Measurements from ENCODE around the gene DMP1.
"Not testable (repeated sequence)": the region's sequence is repeated elsewhere in the genome, so short reads cannot be mapped to it uniquely, and the experiment has no call there.

Gene DMP1

DNA sequence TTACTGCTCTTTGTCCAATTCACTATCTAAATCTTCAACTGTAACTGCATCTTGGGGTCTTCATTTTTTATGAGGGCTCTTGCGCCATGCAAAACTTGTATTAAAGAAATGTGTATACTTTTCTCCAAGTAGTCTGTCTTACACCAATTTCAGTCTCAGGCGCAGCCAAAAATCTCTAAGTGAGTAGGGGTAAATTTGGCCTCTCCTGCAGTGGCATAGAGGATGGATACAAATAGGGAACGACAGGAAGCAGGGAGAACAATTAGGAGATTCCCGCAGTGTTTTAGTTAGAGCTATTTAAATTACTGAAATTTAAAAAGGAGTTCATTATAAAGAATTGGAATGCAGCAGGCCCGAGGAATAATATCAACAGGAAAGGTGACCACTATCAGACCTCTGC lies 30.2 kb downstream of the DMP1 start:
- H3K27me3 ChIP-seq (replicated peaks; ENCODE audit: control insufficient read depth, insufficient read depth, low read length): no peaks in the 10 kb centered on the region; the same call in 1 of the 2 replicates
- no peaks in the 10 kb centered on the region for H3K36me3 ChIP-seq (ENCODE audit: control insufficient read depth, insufficient read depth, low read length)
- TF ChIP-seq, protein P1, sequence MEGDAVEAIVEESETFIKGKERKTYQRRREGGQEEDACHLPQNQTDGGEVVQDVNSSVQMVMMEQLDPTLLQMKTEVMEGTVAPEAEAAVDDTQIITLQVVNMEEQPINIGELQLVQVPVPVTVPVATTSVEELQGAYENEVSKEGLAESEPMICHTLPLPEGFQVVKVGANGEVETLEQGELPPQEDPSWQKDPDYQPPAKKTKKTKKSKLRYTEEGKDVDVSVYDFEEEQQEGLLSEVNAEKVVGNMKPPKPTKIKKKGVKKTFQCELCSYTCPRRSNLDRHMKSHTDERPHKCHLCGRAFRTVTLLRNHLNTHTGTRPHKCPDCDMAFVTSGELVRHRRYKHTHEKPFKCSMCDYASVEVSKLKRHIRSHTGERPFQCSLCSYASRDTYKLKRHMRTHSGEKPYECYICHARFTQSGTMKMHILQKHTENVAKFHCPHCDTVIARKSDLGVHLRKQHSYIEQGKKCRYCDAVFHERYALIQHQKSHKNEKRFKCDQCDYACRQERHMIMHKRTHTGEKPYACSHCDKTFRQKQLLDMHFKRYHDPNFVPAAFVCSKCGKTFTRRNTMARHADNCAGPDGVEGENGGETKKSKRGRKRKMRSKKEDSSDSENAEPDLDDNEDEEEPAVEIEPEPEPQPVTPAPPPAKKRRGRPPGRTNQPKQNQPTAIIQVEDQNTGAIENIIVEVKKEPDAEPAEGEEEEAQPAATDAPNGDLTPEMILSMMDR (IDR thresholded peaks at IDR 0.05; ENCODE audit: insufficient read depth, low read length, poor library complexity, severe bottlenecking): no peak
- no peak for DNase-seq (ENCODE audit: extremely low read depth, insufficient read length)
- H3K4me3 ChIP-seq (replicated peaks; ENCODE audit: low read depth, low read length): no peak overlapping the region

- H3K4me3 ChIP-seq (replicated peaks; ENCODE audit: low read depth, low read length): no peak overlapping the region
- no peak for DNase-seq (ENCODE audit: extremely low read depth, insufficient read length)
- TF ChIP-seq, protein P1 (IDR thresholded peaks at IDR 0.05; ENCODE audit: insufficient read depth, low read length, poor library complexity, severe bottlenecking): no peak
- H3K27me3 ChIP-seq (replicated peaks; ENCODE audit: control insufficient read depth, insufficient read depth, low read length): no peaks in the 10 kb centered on the region
- H3K36me3 ChIP-seq (ENCODE audit: control insufficient read depth, insufficient read depth, low read length): no peaks in the 10 kb centered on the region
These were observed 38.2 kb downstream of the DMP1 start for GRCh38 chr4:87688316-87688715.

GRCh38 chr4:87690947-87691346 lies 40.9 kb downstream of the DMP1 start:
- not testable (repeated sequence) for DNase-seq (ENCODE audit: extremely low read depth, insufficient read length); H3K36me3 ChIP-seq (ENCODE audit: control insufficient read depth, insufficient read depth, low read length); H3K27me3 ChIP-seq (replicated peaks; ENCODE audit: control insufficient read depth, insufficient read depth, low read length); H3K4me3 ChIP-seq (replicated peaks; ENCODE audit: low read depth, low read length)

- H3K4me3 ChIP-seq (replicated peaks; ENCODE audit: low read depth, low read length); H3K27me3 ChIP-seq (replicated peaks; ENCODE audit: control insufficient read depth, insufficient read depth, low read length); DNase-seq (ENCODE audit: extremely low read depth, insufficient read length); H3K36me3 ChIP-seq (ENCODE audit: control insufficient read depth, insufficient read depth, low read length): not testable (repeated sequence)
These were observed 42.0 kb downstream of the DMP1 start for GRCh38 chr4:87692060-87692459.

DNA sequence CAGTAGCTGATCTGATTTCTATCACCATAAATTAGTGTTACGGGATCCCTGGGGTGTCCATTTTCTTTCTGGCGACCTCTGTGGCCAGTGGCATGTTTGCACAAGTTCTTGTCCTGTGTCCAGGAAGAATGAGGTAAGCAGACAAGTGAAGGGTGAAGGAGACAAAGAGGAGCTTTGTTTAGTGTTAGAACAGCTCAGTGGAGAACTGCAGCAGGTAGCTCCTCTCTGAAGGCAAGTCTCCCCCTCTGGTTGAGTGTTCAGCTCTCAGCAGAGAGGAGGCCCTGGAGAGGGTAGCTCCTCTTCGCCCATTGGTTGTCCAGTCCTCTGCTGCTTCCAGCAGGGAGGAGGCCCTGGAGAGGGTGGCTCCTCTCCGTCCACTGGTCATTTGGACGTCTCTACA lies 47.2 kb downstream of the DMP1 start:
- DNase-seq (ENCODE audit: extremely low read depth, insufficient read length): no peak
- H3K4me3 ChIP-seq (replicated peaks; ENCODE audit: low read depth, low read length): no peak overlapping the region
- TF ChIP-seq, protein P1 (IDR thresholded peaks at IDR 0.05; ENCODE audit: insufficient read depth, low read length, poor library complexity, severe bottlenecking): peak; percentile 1
- no peaks in the 10 kb centered on the region for H3K27me3 ChIP-seq (replicated peaks; ENCODE audit: control insufficient read depth, insufficient read depth, low read length)
- no peaks in the 10 kb centered on the region for H3K36me3 ChIP-seq (ENCODE audit: control insufficient read depth, insufficient read depth, low read length)

DNA sequence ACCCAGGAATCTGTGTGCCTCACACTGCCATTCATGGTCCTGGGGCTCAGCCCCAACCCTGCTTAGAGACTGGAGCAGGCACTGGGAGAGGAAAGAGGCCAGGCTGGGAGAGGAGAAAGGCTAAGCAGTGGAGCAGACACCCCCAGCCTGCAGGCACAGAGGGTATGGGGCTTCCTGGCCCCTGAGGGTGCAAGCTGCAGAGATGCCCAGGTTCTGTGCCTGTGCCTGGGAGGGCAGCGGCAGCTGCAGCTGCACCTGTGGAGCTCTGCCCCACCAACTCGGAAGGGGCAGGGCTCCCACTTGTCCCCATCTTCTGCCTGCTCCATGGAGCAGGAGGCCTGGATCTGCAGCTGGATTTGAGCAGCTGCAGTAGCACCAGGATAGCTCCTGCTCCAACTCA lies 47.9 kb downstream of the DMP1 start:
- no peak overlapping the region for H3K4me3 ChIP-seq (replicated peaks; ENCODE audit: low read depth, low read length)
- no peaks in the 10 kb centered on the region for H3K27me3 ChIP-seq (replicated peaks; ENCODE audit: control insufficient read depth, insufficient read depth, low read length)
- DNase-seq (ENCODE audit: extremely low read depth, insufficient read length): no peak
- H3K36me3 ChIP-seq (ENCODE audit: control insufficient read depth, insufficient read depth, low read length): no peaks in the 10 kb centered on the region
- TF ChIP-seq, protein P1 (IDR thresholded peaks at IDR 0.05; ENCODE audit: insufficient read depth, low read length, poor library complexity, severe bottlenecking): no peak

DNA sequence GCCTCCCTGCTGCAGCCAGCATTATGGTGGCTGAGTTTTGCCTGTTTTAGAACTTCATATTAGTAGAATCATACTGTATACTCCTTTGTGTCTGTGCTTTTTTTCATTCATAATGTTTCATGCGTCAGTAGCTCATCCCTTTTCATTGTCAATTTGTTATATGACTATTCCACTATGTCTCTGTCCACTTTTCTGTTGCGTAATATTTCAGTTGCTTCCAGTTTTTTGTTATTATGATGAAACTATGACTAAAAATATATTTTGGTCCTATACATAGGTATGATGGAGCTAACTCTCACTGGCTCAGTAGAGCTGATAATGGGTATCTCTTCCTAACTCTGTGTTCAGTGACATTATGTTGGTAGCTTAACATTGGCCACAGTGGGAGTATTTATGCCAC lies 48.3 kb downstream of the DMP1 start:
- no peaks in the 10 kb centered on the region for H3K27me3 ChIP-seq (replicated peaks; ENCODE audit: control insufficient read depth, insufficient read depth, low read length)
- TF ChIP-seq, protein P1 (IDR thresholded peaks at IDR 0.05; ENCODE audit: insufficient read depth, low read length, poor library complexity, severe bottlenecking): no peak
- DNase-seq (ENCODE audit: extremely low read depth, insufficient read length): no peak
- H3K36me3 ChIP-seq (ENCODE audit: control insufficient read depth, insufficient read depth, low read length): no peaks in the 10 kb centered on the region
- no peak overlapping the region for H3K4me3 ChIP-seq (replicated peaks; ENCODE audit: low read depth, low read length)

All from GM06990 (cell line).